Body of pancreas (tissue), 4 donors: Measurements from ENCODE around the gene CTIF.

Experiments
- CTCF ChIP-seq, 7 experiments: fragments of 450-650 bp in 4 of 7; fragments of 200-600 bp in 3 of 7; sonication (generic) in 3 of 7; IDR thresholded peaks; one replicate each; pipeline ENCODE4 v1.5.1; 2016 to 2019; ENCODE audit warnings: antibody characterized with exemption in 7 of 7
- POLR2A ChIP-seq, 3 donors: fragments of 450-650 bp; IDR thresholded peaks; one replicate each; pipeline ENCODE4 v1.6.1; 2016; ENCODE audit warnings: antibody characterized with exemption in 3 of 3, mild to moderate bottlenecking in 2 of 3

- TF ChIP-seq CTCF (IDR thresholded peaks at IDR 0.05) = no peak
- no peak for TF ChIP-seq POLR2A (IDR thresholded peaks at IDR 0.05)
Measured at GRCh38 chr18:48493434-48494230, 45.2 kb upstream of the CTIF start.
